ENCODE data around the gene BTN1A1. TPM values are rescaled to one million over a fixed set of nuclear protein-coding genes. Genes with fewer than 3 reads are reported as not detected.

The BTN1A1 gene
- polyA plus RNA-seq, 2 of the 4 experiments (the other 2 are of a cell fraction) = not detected

DNA sequence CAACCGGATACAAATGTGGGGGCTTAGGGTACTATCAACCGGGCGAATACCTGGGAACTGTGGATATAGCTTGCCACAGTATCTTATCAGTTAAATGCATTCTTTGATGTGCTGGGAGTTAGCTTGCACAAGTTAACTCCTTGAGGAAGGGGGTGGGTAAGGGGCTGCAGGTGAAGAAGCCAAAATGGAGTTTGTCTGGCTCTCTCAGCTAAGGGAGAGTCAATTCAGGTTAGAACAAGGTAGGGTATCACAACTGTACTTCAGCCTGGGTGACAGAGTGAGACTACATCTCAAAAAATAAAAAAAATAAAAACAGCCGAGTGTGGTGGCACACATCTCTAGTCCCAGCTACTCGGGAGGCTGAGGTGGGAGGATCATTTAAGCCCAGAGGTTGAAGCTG lies 8.5 kb upstream of the BTN1A1 start:
- TF ChIP-seq MAZ (IDR thresholded peaks at IDR 0.05; ENCODE audit: borderline replicate concordance, low read depth, low read length) = no peak
- TF ChIP-seq HOXB13 (CRISPR knock-in tag; IDR thresholded peaks at IDR 0.05; ENCODE audit: low read depth) = no peak
- TF ChIP-seq MAX (IDR thresholded peaks at IDR 0.05) = no peak
- TF ChIP-seq, protein P1, sequence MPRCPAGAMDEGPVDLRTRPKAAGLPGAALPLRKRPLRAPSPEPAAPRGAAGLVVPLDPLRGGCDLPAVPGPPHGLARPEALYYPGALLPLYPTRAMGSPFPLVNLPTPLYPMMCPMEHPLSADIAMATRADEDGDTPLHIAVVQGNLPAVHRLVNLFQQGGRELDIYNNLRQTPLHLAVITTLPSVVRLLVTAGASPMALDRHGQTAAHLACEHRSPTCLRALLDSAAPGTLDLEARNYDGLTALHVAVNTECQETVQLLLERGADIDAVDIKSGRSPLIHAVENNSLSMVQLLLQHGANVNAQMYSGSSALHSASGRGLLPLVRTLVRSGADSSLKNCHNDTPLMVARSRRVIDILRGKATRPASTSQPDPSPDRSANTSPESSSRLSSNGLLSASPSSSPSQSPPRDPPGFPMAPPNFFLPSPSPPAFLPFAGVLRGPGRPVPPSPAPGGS (IDR thresholded peaks at IDR 0.05) = no peak
- TF ChIP-seq NFE2L2 (conservative IDR thresholded peaks at IDR 0.05; ENCODE audit: low read length) = no peak
- no peak for TF ChIP-seq ZNF302 (CRISPR knock-in tag; IDR thresholded peaks at IDR 0.05)
- TF ChIP-seq ATOH8 (CRISPR knock-in tag; IDR thresholded peaks at IDR 0.05; ENCODE audit: low read depth) = no peak
- no peak for TF ChIP-seq HDAC2 (IDR thresholded peaks at IDR 0.05)
- TF ChIP-seq CBX2 (IDR thresholded peaks at IDR 0.05; ENCODE audit: borderline replicate concordance, low read depth) = no peak
- no peak for TF ChIP-seq EP300 (IDR thresholded peaks at IDR 0.05)
- no peak for TF ChIP-seq SREBF2 (IDR thresholded peaks at IDR 0.05)
- no peak for TF ChIP-seq POLR2A (IDR thresholded peaks at IDR 0.05; ENCODE audit: low read length)
- TF ChIP-seq REST (IDR thresholded peaks at IDR 0.05) = no peak
- TF ChIP-seq RCOR1 (IDR thresholded peaks at IDR 0.05; ENCODE audit: low read depth, low read length) = no peak
- TF ChIP-seq HEYL (CRISPR knock-in tag; IDR thresholded peaks at IDR 0.05) = no peak
- TF ChIP-seq CHD4 (IDR thresholded peaks at IDR 0.05; ENCODE audit: borderline replicate concordance) = no peak
- TF ChIP-seq CBX8 (IDR thresholded peaks at IDR 0.05) = no peak
- no peak for TF ChIP-seq JUNB (IDR thresholded peaks at IDR 0.05)
- no peak for TF ChIP-seq CEBPB (IDR thresholded peaks at IDR 0.05)
- TF ChIP-seq TFCP2L1 (CRISPR knock-in tag; IDR thresholded peaks at IDR 0.05) = no peak
- no peak for DNase-seq (ENCODE audit: low read depth in 1 of 2, low spot score in 1 of 2)
- Histone ChIP-seq H3K27ac (no peak overlapping the region), H3K9me3 (no peaks in the 10 kb centered on the region), H3K4me3 (no peak overlapping the region), H3K4me1 (no peaks in the 10 kb centered on the region), H3K4me2 (no peak overlapping the region)
- CTCF ChIA-PET = interaction anchor here (0.6 kb wide), 1 partner anchor 150 kb away, joined by 3 read pairs; no protein-coding TSS in a partner anchor
- ATAC-seq = no peak
- POLR2A ChIA-PET = no interaction called here
- 74% methylated on average over 5 of the region's 5 CpGs for WGBS (ENCODE audit: missing lambda C conversion rate)
- no peak for FAIRE-seq

GRCh38 chr6:26493258-26493657 lies 6.8 kb upstream of the BTN1A1 start:
- no peak for FAIRE-seq
- 81% methylated on average over 2 of the region's 2 CpGs for WGBS (ENCODE audit: missing lambda C conversion rate)

More at GRCh38 chr6:26493258-26493657, 6.8 kb upstream of the BTN1A1 start:
- ChIA-PET CTCF (interaction anchor here (0.6 to 1.0 kb wide), 2 partner anchors 32 to 159 kb away, joined by 3 to 4 read pairs; no protein-coding TSS in a partner anchor), POLR2A (no interaction called here)
- no peaks in the 10 kb centered on the region for H3K9me3 ChIP-seq
- H3K4me2 ChIP-seq = no peak overlapping the region
- H3K4me3 ChIP-seq = no peak overlapping the region
- peak; percentile 56 to 76; a peak in 4 of 6 replicates for ATAC-seq
- no peaks in the 10 kb centered on the region for H3K4me1 ChIP-seq
- TF ChIP-seq ZFP36 (IDR thresholded peaks at IDR 0.05; ENCODE audit: borderline replicate concordance, partially characterized antibody) = no peak
- no peak for TF ChIP-seq EHF (CRISPR knock-in tag; IDR thresholded peaks at IDR 0.05)
- TF ChIP-seq EP300 (IDR thresholded peaks at IDR 0.05) = no peak
- TF ChIP-seq MAZ (IDR thresholded peaks at IDR 0.05; ENCODE audit: borderline replicate concordance, low read depth, low read length) = no peak
- TF ChIP-seq REST (IDR thresholded peaks at IDR 0.05) = no peak
- no peak for TF ChIP-seq FOSB (CRISPR knock-in tag; IDR thresholded peaks at IDR 0.05)
- no peak for TF ChIP-seq CHD2 (IDR thresholded peaks at IDR 0.05; ENCODE audit: low read length, partially characterized antibody)
- TF ChIP-seq FOSL2 (IDR thresholded peaks at IDR 0.05) = no peak
- TF ChIP-seq FOSL2 (CRISPR knock-in tag; IDR thresholded peaks at IDR 0.05) = no peak
- TF ChIP-seq CEBPB (IDR thresholded peaks at IDR 0.05) = no peak
- TF ChIP-seq JUNB (IDR thresholded peaks at IDR 0.05) = no peak
- no peak for TF ChIP-seq ZNF302 (CRISPR knock-in tag; IDR thresholded peaks at IDR 0.05)
- no peak overlapping the region for H3K27ac ChIP-seq
- peak in 1 of 2 experiments; percentile 40 for DNase-seq (ENCODE audit: low read depth in 1 of 2, low spot score in 1 of 2)
